Progenitor cell of endocrine pancreas (in vitro differentiated cells): ENCODE results near the gene MYLK2. TPM values are rescaled to one million over a fixed set of nuclear protein-coding genes. Genes with fewer than 3 reads are reported as not detected.

Experiments
- DNase-seq: peaks from one replicate; pipeline ENCODE4 v3.0.0; 2021; ENCODE audit warnings: low spot score; ENCODE audit not compliant: unreplicated experiment
- H3K27ac Mint-ChIP-seq: 2 replicates; pipeline ENCODE4 v1.8.0; 2021; ENCODE audit warnings: mild to moderate bottlenecking, moderate library complexity, mixed read lengths
- H3K27me3 Mint-ChIP-seq: 2 replicates; pipeline ENCODE4 v1.8.0; 2021; ENCODE audit warnings: mixed read lengths
- H3K36me3 Mint-ChIP-seq: 2 replicates; pipeline ENCODE4 v1.8.0; 2022; ENCODE audit warnings: mixed read lengths; ENCODE audit not compliant: insufficient read depth
- H3K4me1 Mint-ChIP-seq: 2 replicates; pipeline ENCODE4 v1.8.0; 2021; ENCODE audit warnings: low read depth, mixed read lengths
- H3K4me3 Mint-ChIP-seq: 2 replicates; pipeline ENCODE4 v1.8.0; 2021; ENCODE audit warnings: low read depth, mild to moderate bottlenecking, moderate library complexity, mixed read lengths
- H3K9me3 Mint-ChIP-seq: 2 replicates; pipeline ENCODE4 v1.8.0; 2021; ENCODE audit warnings: low read depth, mixed read lengths
- total RNA-seq: library from RNA; stranded (reverse); gene quantifications from 2 replicates; pipeline ENCODE4 v1.2.1, GENCODE V29; 2021
- TF ChIP-seq, protein P1 (sequence below): fragments of 200-600 bp; sonication (generic); IDR thresholded peaks from one replicate; pipeline ENCODE4 v1.5.0; 2021; ENCODE audit warnings: antibody characterized with exemption, mild to moderate bottlenecking; ENCODE audit not compliant: unreplicated experiment

MYLK2 gene
- total RNA-seq, 1 donor from 2014 or later: 0.38 TPM

DNA sequence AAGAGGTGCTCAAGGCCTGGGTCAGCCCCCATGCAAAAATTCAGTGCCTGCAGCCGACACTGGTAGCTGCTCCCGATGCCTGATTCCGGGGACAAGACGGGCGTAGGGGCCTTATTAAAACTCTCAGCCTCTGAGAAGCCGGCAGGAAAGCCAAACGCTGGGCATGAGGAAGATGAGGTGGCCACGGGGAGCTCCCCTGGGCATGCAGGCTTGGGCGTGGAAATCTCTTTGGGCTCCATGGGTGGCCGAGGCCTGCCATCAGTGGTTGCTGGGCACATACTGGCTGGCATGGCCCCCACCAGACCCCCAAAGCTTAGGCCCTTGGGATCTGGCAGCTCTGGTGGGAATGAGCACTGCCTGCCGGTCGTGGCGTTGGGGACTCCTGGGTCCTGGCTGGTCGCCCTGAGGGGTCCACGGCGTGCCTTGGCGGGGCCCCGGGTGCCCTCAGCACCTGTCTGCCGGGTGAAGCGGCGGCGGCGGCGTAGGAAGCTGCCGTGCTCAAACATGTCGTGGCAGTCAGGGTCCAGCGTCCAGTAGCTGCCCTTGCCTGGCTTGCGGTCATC lies 25.7 kb downstream of the MYLK2 start:
- TF ChIP-seq, protein P1, sequence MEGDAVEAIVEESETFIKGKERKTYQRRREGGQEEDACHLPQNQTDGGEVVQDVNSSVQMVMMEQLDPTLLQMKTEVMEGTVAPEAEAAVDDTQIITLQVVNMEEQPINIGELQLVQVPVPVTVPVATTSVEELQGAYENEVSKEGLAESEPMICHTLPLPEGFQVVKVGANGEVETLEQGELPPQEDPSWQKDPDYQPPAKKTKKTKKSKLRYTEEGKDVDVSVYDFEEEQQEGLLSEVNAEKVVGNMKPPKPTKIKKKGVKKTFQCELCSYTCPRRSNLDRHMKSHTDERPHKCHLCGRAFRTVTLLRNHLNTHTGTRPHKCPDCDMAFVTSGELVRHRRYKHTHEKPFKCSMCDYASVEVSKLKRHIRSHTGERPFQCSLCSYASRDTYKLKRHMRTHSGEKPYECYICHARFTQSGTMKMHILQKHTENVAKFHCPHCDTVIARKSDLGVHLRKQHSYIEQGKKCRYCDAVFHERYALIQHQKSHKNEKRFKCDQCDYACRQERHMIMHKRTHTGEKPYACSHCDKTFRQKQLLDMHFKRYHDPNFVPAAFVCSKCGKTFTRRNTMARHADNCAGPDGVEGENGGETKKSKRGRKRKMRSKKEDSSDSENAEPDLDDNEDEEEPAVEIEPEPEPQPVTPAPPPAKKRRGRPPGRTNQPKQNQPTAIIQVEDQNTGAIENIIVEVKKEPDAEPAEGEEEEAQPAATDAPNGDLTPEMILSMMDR: no peak
- H3K4me3 Mint-ChIP-seq: no peak overlapping the region
- H3K4me1 Mint-ChIP-seq: peaks cover 3% of the 10 kb centered on the region
- peaks cover 27% of the 10 kb centered on the region for H3K27me3 Mint-ChIP-seq
- no peak overlapping the region for H3K27ac Mint-ChIP-seq
- DNase-seq: no peak
- no peaks in the 10 kb centered on the region for H3K36me3 Mint-ChIP-seq
- H3K9me3 Mint-ChIP-seq: no peaks in the 10 kb centered on the region

DNA sequence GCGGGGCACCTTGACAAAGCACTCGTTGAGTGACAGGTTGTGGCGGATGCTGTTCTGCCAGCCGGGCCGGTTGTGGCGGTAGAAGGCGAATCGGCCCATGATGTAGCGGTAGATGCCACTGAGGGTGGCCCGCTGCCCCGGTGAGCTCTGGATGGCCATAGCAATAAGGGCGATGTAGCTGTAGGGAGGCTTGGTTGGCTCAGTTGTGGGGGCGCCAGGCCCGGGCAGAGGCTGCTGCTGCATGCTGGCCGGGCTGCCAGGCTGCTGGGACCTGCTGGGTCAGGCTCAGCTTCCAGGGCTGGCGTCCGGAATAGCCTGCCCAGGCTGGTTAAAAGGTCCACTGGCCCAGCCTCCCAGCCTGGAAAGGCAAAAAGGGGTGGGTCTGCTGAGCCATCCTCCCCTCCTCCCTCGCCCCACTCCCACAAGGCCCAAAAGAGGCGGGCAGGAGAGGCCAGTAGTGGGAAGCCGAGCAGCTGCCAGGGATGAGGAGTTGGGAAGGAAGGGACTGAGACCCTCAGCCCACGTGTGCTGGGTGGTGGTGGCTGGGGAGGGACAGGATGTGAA lies 26.2 kb downstream of the MYLK2 start, which contains the start of gene FOXS1:
FOXS1 (minus strand) TSS at position 305 of the 564 bp plus-strand sequence; CDS start at position 243, 62 bp downstream.
- H3K27ac Mint-ChIP-seq: no peak within 1 kb of the TSS
- H3K9me3 Mint-ChIP-seq: no peaks in the 10 kb centered on the region
- H3K36me3 Mint-ChIP-seq: no peaks in the 10 kb centered on the region
- H3K4me1 Mint-ChIP-seq: peaks cover 3% of the 10 kb centered on the region
- TF ChIP-seq, protein P1: no peak
- no peak within 1 kb of the TSS for H3K4me3 Mint-ChIP-seq
- no peak for DNase-seq
- H3K27me3 Mint-ChIP-seq: peaks cover 32% of the 10 kb centered on the region

DNA sequence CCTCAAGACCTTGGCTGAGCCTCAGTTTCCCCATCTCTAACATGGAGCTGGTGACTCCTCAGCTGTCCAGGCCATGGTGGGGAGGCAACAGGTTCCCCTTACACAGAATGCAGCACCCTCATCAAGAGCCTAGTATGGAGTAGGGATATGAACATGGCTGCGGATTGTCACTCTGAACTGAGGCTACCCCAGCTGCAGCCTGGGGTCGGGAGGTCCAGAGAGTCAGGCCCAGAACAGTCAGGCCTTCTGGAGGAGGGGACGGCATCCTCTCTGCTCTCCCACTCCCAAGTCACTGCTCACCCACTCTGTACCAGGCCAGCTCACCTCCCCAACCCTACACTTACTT lies 27.6 kb downstream of the MYLK2 start:
- Mint-ChIP-seq H3K27me3 (peaks cover 46% of the 10 kb centered on the region), H3K36me3 (no peaks in the 10 kb centered on the region), H3K4me3 (no peak overlapping the region), H3K27ac (no peak overlapping the region), H3K4me1 (peaks cover 3% of the 10 kb centered on the region), H3K9me3 (no peaks in the 10 kb centered on the region)
- TF ChIP-seq, protein P1: no peak
- DNase-seq: no peak

DNA sequence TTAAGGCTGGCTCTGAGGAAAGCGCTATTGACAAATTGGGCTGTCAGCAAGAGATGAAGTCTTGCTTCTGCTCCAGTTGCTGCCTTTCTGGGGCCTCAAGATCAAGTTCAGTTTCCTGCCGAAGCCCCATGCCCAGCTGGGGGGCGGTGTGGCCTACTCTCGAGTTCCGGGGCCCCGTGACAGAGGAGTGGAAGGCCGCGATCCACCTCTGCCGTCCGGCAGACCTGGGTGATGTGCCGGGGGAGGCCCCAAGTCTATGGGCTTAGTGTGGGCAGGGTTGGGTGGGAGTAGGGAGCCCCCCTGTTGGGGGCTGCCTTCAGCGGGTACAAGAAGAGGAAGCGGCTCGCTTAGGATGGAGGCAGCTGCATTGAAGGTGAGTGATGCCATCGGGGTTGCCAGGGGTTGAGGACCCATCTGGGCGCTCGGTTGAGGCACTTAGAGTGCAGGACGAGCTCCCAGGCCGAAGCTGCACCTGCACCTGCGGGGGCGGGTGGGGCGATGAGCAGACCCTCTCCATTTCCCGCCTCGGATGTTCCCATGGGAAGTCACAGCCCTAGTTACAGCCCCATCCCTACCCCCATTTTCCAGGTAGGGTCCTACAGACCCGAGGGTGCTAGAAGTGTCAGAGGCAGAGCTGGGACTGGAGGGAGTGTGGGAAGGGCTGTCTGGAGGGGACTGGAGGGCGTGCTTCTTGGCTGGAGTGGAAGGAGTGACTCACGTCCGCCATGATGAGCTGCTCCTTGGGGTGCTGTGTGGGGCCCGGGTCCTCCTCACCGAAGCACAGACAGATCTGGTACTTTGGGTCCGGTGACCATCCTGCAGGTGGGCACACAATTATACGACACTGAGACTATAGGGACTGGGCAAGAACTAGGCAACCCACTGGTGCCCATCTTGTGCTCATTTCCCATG lies 29.2 kb downstream of the MYLK2 start:
- Mint-ChIP-seq H3K4me1 (no peaks in the 10 kb centered on the region), H3K9me3 (no peaks in the 10 kb centered on the region), H3K27me3 (peaks cover 47% of the 10 kb centered on the region), H3K4me3 (no peak overlapping the region), H3K36me3 (no peaks in the 10 kb centered on the region), H3K27ac (no peak overlapping the region)
- no peak for DNase-seq
- TF ChIP-seq, protein P1: no peak

DNA sequence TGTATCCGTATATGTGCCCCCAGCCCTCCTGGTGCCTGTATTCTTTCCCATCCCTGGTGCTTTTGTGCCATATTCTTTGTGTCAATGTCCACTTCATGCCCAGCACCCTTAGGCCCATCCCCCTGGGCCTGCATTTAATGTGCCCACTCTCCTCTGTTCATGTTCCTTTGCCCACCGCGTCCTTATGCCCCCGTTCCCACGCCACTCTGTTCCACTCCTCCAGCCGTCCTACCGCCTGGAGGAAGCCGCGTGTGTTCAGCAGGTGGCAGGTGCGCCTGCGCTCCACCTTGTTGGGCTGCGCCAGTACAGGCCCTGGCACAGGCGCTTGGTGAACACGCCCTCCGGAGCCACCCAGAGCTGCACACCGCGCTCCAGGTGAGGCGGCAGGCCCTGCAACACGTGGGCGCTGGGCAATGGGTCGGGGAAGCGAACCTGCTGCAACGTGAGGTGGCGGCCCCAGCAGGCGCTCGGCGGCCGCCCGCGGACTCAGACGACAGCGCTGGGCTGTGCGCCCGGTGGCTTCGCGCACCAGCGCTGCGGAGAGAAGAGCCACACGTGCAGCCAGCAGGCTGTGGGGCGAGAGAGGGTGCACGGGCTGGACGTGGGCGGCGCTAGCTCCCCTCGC lies 30.3 kb downstream of the MYLK2 start:
- no peaks in the 10 kb centered on the region for H3K9me3 Mint-ChIP-seq
- DNase-seq: no peak
- no peak overlapping the region for H3K4me3 Mint-ChIP-seq
- no peaks in the 10 kb centered on the region for H3K4me1 Mint-ChIP-seq
- TF ChIP-seq, protein P1: no peak
- no peaks in the 10 kb centered on the region for H3K36me3 Mint-ChIP-seq
- peaks cover 51% of the 10 kb centered on the region for H3K27me3 Mint-ChIP-seq
- H3K27ac Mint-ChIP-seq: no peak overlapping the region
